ENCODE measurements around the gene FAM120A. TPM values are rescaled to one million over a fixed set of nuclear protein-coding genes. Genes with fewer than 3 reads are reported as not detected.
A peak's percentile ranks its signal among the peaks of the same experiment; 100 is the strongest.

Gene FAM120A
- total RNA-seq, 4 donors from 2014 or later: 56.5 to 82.3 (median 65.7) TPM

DNA sequence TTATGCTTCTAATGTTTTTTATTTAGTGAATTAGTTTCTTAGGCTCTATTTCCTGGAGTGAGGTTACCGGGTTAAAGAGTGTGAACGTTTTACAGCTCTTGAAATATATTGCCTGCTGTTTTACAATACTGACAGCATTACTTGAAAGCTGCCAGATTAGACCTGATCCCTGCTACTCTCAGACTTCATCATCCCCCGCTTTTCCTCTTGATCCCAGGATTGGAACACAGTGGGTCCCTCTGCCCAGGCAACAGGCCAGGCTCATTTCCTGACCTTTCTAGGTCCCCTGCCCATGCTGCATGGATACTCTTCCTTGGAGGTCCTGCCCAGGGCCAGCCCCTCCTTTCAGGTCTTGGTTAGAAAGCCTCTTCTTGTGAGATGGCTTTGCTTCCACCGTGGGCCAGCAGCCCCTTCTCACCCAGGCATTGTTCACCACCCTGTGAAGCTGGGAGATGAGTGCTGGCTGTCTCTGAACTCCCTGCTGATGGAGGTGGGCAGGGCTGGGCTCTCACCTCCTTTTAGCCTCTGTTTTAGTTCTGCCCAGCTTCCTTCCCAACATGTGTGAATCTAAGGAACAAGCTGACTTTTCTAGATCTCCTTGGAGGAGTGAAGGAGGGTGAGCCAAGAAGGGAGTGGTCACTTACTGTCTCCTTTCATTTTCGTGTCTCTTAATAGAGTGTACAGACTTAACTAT lies 17.4 kb downstream of the FAM120A start:
- Histone ChIP-seq H3K27me3 (no peaks in the 10 kb centered on the region), H3K27ac (peak overlapping the region; percentile 10 to 59 (median 33)), H3K36me3 (peaks cover 0 to 26% (median 0%) of the 10 kb centered on the region in 3 donors), H3K9me3 (no peaks in the 10 kb centered on the region), H3K4me3 (no peak overlapping the region), H3K4me1 (peaks cover 32 to 83% (median 41%) of the 10 kb centered on the region in 3 donors)
- DNase-seq: no peak
- WGBS, 2 donors: 22 to 37% methylated on average over 4 to 5 of the region's 5 CpGs
- no peak for TF ChIP-seq POLR2A (IDR thresholded peaks at IDR 0.05)
- intact Hi-C loops (cut with DNase I): no loop called here

DNA sequence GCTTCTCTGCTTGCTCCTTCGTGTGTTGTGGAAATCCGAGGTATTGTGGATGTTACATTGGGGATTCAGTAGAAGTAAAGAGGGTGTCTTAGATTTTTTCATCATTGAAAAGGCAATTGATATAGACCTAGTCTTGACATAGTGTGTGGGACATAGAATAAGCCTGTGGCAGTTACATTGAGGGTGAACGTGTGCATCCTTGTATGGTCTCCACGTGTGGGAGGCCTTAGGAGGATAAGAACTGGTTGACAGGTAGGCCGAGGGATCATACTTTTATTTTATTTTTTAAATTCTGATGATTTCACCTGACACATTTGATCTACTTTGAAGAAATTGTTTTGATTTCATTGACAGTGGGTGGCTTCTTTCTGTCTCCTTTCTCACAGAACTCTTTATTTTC lies 18.9 kb downstream of the FAM120A start:
- peaks cover 27 to 68% (median 33%) of the 10 kb centered on the region in 3 donors for H3K4me1 ChIP-seq
- 89% methylated on average over 5 of the region's 5 CpGs for WGBS, 2 donors
- intact Hi-C loops (cut with DNase I): no loop called here
- no peak overlapping the region for H3K27ac ChIP-seq
- DNase-seq: no peak
- no peak overlapping the region for H3K4me3 ChIP-seq
- H3K9me3 ChIP-seq: no peaks in the 10 kb centered on the region
- H3K27me3 ChIP-seq: no peaks in the 10 kb centered on the region
- H3K36me3 ChIP-seq: peaks cover 0 to 36% (median 0%) of the 10 kb centered on the region in 3 donors
- TF ChIP-seq, protein P1, sequence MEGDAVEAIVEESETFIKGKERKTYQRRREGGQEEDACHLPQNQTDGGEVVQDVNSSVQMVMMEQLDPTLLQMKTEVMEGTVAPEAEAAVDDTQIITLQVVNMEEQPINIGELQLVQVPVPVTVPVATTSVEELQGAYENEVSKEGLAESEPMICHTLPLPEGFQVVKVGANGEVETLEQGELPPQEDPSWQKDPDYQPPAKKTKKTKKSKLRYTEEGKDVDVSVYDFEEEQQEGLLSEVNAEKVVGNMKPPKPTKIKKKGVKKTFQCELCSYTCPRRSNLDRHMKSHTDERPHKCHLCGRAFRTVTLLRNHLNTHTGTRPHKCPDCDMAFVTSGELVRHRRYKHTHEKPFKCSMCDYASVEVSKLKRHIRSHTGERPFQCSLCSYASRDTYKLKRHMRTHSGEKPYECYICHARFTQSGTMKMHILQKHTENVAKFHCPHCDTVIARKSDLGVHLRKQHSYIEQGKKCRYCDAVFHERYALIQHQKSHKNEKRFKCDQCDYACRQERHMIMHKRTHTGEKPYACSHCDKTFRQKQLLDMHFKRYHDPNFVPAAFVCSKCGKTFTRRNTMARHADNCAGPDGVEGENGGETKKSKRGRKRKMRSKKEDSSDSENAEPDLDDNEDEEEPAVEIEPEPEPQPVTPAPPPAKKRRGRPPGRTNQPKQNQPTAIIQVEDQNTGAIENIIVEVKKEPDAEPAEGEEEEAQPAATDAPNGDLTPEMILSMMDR (IDR thresholded peaks at IDR 0.05): no peak
- TF ChIP-seq POLR2A (IDR thresholded peaks at IDR 0.05): no peak

DNA sequence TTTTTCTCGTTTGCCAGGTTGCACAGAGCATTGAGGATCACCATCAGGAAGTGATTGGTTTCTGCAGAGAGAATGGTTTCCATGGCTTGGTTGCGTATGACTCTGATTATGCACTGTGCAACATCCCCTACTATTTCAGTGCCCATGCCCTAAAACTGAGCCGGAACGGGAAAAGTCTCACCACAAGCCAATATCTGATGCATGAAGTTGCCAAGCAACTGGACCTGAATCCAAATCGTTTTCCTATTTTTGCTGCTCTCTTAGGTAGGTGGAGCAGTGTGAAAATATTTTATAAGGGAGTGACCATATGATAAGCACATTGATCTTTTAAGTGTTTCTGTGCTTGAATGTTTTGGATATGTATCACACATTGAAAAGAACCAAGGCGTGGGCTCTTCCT lies 19.6 kb downstream of the FAM120A start:
- intact Hi-C loops (cut with DNase I): no loop called here
- H3K4me3 ChIP-seq: no peak overlapping the region
- TF ChIP-seq, protein P1 (IDR thresholded peaks at IDR 0.05): no peak
- no peak for TF ChIP-seq POLR2A (IDR thresholded peaks at IDR 0.05)
- peaks cover 0 to 36% (median 0%) of the 10 kb centered on the region in 3 donors for H3K36me3 ChIP-seq
- H3K4me1 ChIP-seq: peaks cover 27 to 67% (median 29%) of the 10 kb centered on the region in 3 donors
- WGBS, 2 donors: 76 to 77% methylated on average over 5 to 6 of the region's 6 CpGs
- H3K27me3 ChIP-seq: no peaks in the 10 kb centered on the region
- H3K27ac ChIP-seq: no peak overlapping the region
- H3K9me3 ChIP-seq: no peaks in the 10 kb centered on the region
- DNase-seq: no peak

DNA sequence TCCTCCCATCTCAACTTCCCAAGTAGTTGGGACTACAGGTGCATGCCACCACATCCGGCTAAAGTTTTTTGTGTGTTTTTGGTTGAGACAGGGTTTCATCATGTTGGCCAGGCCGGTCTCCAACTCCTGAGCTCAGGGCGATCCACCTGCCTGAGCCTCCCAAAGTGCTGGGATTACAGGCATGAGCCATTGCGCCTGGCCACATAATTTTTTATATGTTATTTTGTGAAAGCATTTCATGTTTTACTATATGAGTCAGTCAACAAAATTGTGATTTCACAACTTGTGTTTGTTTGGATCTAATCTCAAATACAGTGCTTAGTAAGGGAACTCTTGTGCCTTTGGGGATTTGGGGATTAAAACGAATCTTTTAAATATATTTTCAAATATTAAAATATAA lies 21.9 kb downstream of the FAM120A start:
- H3K9me3 ChIP-seq: no peaks in the 10 kb centered on the region
- H3K36me3 ChIP-seq: peaks cover 0 to 52% (median 0%) of the 10 kb centered on the region in 3 donors
- peaks cover 8 to 45% (median 10%) of the 10 kb centered on the region in 3 donors for H3K4me1 ChIP-seq
- no peak overlapping the region for H3K27ac ChIP-seq
- no peaks in the 10 kb centered on the region for H3K27me3 ChIP-seq
- no peak for TF ChIP-seq POLR2A (IDR thresholded peaks at IDR 0.05)
- TF ChIP-seq, protein P1 (IDR thresholded peaks at IDR 0.05): no peak
- no peak for DNase-seq
- intact Hi-C loops (cut with DNase I): no loop called here
- H3K4me3 ChIP-seq: no peak overlapping the region
- WGBS, 2 donors: 41 to 46% methylated on average over 5 of the region's 5 CpGs

DNA sequence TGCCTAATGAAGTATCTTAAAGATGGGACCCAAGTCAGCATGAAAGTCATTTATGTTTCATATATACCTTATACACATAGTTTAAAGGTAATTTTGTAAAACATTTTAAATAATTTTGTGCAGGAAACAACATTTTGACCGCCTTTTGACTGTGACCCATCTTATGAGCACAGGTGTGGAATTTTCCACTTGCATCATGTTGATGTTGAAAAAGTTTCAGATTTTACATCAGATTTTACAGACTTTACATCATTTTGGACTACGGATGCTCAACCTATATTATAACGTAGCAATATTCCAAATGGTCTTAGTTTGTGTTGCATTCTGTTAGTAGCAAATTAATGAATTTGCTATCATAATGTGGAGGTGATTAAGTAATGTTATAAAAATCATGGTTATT lies 23.6 kb downstream of the FAM120A start:
- Histone ChIP-seq H3K36me3 (peaks cover 0 to 55% (median 0%) of the 10 kb centered on the region in 3 donors), H3K9me3 (no peaks in the 10 kb centered on the region), H3K4me1 (peaks cover 0 to 29% (median 0%) of the 10 kb centered on the region in 3 donors), H3K4me3 (no peak overlapping the region), H3K27ac (no peak overlapping the region), H3K27me3 (no peaks in the 10 kb centered on the region)
- intact Hi-C loops (cut with DNase I): no loop called here
- DNase-seq: no peak
- WGBS, 2 donors: 89 to 97% methylated on average over 3 of the region's 3 CpGs
- TF ChIP-seq, protein P1 (IDR thresholded peaks at IDR 0.05): no peak
- no peak for TF ChIP-seq POLR2A (IDR thresholded peaks at IDR 0.05)

Measured in esophagus squamous epithelium (tissue), 5 donors.